Left hindlimb (tissue), 1 donor: ENCODE data around the gene MEX3A.
"Not testable (repeated sequence)": the region's sequence is repeated elsewhere in the genome, so short reads cannot be mapped to it uniquely, and the experiment has no call there.

ENCODE experiments used
- DNase-seq: peaks from one replicate; pipeline ENCODE4 v3.0.0-alpha.2; 2018

Gene MEX3A

GRCh38 chr1:156117414-156118176 is 35.3 kb upstream of the MEX3A start:
- no peak for DNase-seq

- not testable (repeated sequence) for DNase-seq
Observed at GRCh38 chr1:156116731-156117130, 34.5 kb upstream of the MEX3A start.

GRCh38 chr1:156115514-156116374 is 33.5 kb upstream of the MEX3A start:
- peak; percentile 83 for DNase-seq

DNA sequence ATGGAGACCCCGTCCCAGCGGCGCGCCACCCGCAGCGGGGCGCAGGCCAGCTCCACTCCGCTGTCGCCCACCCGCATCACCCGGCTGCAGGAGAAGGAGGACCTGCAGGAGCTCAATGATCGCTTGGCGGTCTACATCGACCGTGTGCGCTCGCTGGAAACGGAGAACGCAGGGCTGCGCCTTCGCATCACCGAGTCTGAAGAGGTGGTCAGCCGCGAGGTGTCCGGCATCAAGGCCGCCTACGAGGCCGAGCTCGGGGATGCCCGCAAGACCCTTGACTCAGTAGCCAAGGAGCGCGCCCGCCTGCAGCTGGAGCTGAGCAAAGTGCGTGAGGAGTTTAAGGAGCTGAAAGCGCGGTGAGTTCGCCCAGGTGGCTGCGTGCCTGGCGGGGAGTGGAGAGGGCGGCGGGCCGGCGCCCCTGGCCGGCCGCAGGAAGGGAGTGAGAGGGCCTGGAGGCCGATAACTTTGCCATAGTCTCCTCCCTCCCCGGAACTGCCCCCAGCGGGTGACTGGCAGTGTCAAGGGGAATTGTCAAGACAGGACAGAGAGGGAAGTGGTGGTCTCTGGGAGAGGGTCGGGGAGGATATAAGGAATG is 32.8 kb upstream of the MEX3A start:
- DNase-seq: no peak

DNA sequence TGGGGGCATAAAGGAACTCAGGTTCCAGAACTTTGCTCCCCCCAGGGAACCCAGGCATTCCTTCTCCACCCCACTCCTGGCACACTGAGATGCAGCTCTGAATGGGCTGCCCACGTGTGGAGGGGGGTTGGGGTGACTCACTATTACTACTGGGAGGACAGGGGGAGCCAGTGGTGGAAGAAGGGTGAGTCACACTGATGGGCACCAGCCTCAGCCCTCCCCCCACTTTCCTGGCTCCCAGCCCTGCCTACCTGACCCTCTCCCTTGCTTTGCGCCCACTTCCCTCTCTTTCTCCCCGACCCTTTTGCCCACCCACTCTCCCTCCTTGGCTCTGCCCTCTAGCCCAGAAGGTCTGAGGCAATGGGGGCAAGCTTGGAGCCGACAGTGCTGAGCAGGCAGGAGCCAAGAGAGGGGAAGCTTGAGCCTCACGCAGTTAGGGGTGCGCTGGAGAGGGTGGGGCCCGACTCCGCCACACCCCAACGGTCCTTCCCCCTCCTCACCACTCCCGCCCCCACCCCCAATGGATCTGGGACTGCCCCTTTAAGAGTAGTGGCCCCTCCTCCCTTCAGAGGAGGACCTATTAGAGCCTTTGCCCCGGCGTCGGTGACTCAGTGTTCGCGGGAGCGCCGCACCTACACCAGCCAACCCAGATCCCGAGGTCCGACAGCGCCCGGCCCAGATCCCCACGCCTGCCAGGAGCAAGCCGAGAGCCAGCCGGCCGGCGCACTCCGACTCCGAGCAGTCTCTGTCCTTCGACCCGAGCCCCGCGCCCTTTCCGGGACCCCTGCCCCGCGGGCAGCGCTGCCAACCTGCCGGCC is 32.0 kb upstream of the MEX3A start, which contains the start of gene LMNA:
TSS of gene LMNA (plus strand) at position 611 of the 818 bp plus-strand sequence. CDS start 208 bp downstream, outside the sequence.
- peak; percentile 95 for DNase-seq

GRCh38 chr1:156113282-156113950 is 31.2 kb upstream of the MEX3A start:
- peak; percentile 62 for DNase-seq

DNA sequence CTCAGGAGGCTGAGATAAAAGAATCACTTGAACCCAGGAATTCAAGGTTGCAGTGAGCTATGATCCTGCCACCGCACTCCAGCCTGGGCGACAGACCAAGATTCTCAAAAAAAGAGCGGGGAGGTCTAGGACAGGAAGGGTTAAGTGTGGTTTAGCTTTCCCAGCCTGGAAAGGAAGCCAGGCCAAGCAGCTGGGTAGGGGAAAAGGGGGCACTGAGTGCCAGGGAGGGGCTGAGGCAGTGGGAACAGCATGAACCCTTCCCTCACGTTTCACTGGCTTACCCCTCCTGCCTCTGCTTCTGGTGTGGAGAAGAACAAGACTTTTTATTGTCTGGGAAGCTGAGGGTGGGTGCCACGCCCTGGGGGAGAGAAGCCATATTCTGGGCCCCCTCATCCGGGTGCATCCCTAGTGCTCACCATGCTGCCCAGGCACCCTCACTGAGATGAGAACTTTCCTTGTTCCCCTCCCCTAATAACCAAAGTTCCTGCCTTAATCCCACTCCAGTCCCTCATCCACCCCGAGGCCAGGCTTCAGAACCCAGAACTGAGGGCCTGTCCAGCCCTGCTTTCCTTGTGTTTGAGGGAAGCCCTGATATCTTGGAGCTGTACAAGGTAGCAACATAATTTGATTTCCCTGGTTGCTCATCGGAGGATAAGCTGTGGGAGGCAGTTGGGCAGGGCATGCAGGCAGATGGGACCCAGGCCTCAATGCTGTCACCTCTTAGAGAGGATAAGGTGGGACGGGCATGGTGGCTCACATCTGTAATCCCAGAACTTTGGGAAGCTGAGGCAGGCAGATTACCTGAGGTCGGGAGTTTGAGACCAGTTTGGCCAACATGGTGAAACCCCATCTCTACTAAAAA is 30.2 kb upstream of the MEX3A start:
- peak; percentile 73 for DNase-seq

- no peak for DNase-seq
Observed at GRCh38 chr1:156111355-156111962, 29.2 kb upstream of the MEX3A start.

GRCh38 chr1:156110252-156110651 is 28.0 kb upstream of the MEX3A start:
- no peak for DNase-seq

GRCh38 chr1:156108664-156109241 is 26.5 kb upstream of the MEX3A start:
- no peak for DNase-seq

DNA sequence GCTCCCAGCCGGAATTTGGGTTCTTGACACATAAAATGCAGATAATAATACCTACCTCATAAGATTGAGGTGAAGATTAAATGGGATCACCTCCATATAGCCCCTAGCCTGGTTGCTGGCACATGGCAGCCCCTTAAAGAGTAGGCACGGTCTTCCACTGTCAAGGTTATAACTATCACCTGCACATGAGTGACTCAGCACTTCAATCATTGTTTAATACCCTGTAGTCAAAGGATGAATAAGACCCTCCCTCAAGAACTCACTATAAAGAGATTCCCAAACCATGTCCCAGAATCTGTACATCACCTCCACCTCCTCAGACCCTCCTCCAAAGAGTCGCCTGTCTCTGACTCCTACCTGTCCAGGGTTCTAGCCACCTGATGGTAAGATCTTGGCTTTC is 25.8 kb upstream of the MEX3A start:
- DNase-seq: no peak

DNA sequence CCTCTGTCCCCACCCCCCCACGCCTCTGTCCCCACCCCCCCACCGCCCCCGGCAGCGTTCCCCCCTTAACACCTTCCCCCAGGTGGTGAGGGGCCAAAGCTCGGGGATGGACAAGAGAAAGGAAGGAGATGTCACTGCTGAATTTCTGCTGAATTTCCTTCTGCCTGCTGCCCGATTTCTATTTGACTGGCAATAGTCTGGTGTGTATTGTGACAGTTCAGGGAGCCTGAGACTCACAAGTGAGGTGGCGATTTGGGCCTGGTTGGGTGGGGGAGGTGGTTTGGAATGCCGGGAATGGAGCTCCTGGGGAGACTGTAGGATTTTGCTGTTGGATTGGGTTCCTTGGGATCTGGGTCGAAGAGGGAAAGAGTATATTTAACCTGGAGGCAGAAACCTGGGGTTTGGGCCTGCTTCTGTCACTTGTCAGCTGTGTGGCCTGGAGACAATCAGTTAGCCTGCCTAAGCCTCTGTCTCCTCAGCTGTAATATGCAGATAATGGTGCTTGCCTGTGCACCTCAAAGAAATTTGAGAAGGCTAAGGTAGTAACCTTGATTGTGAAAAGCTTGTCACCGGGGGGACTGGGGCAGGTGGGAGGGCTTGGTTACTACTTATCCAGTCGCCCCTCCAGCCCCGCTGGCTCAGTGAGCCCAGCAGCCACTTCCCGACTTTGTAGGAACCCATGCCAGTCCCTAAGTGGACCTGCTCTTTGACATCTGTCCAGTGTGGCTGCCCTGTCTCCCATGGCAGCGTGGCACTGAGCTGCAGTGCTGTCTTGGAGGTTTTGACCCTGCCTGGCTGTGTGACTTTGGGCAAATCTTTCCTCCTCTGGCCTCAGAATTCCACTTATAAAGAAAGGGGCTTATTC is 24.6 kb upstream of the MEX3A start:
- DNase-seq: no peak

- peak; percentile 80 for DNase-seq
Observed at GRCh38 chr1:156104861-156105832, 22.9 kb upstream of the MEX3A start.

DNA sequence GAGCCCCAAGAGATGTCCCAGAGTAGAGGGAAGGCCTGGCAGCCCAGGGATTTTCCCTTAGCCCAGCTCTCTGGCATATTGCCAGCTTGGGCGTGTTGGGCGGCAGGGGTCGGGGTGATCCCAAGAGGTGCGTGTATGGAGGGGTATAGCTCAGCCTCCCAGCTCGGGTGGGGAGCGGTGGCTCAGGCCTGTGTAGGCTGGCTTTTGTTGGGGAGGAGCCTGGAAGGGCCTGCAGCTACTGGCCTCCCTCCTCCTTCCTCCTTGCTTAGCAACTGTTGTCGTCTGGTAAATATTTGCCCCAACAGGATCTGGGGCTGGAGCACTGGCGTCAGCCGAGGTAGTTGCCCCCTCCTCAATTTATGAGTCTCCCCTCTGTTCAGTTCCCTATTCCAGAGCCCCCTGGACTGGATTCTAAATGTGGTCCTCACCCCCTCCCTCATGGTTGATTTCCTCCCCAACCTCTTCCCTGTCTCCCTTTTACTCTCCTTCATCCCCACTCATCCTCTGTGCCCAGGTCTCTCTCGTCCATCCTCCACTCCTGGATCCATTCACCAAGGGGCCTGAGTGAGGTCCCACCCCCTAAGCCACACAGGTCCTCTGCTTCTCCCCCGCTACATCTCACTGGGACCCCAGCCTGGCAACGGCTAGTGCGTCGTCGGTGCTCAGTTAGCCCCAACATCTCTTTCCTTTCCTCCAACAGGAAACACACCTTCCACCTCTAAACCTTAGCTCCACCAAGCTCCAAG is 22.0 kb upstream of the MEX3A start:
- peak; percentile 94 for DNase-seq

GRCh38 chr1:156103521-156103947 is 21.3 kb upstream of the MEX3A start:
- peak; percentile 88 for DNase-seq

DNA sequence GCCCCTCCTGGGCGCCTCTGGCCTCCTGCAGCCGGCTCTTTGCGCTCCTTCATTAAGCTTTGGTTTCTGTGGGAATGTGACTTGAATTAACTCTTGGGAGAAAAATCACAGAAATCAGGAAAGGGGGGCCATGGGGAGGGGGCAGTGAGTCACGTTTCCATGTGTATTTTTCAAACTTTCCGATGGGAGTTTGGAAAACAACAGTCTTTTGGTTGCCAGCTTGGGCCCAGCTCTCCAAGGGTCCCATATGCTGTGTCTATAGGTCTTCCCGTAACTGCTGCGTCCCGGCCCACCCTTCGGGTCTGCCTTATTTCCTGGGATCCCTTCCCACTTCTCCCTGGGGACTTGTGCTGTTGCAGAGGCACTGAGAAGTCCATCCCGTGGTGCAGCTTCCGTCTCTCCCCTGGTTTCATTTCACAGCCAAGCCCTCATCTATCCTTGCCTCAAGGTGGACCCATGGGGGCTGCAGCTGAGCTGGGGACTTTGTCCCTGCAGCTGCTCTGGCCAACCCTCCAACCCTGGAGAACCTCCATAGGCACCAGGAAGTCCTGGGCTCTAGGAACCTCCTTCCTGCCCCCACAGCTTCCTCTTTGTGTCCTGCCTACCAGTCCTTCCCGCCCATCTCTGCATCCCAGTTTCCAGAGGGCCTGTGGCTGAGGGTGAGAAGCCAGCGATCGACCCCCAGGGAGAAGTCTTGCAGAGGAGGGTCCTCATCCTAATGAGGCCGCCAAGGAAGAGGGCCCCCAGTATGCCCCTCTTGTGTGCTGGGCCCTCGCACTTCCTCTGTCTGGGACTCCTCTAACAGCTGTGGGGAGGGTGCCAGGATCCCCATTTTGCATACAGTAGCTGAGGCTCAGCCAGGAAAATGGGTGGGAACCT is 20.6 kb upstream of the MEX3A start:
- DNase-seq: peak; percentile 68
